Choroid plexus epithelial cell (primary cell): ENCODE results near the gene SPAG16.

Source experiments
- DNase-seq: peaks from one replicate; pipeline ENCODE4 v3.0.0-alpha.2; 2010; ENCODE audit warnings: low read depth
- H3K4me3 ChIP-seq: 2 replicates; pipeline ENCODE4 v1.5.1; 2011; ENCODE audit warnings: low read depth, mild to moderate bottlenecking, control low read depth, low read length, moderate library complexity
- CTCF ChIP-seq: conservative IDR thresholded peaks from 2 replicates; pipeline ENCODE4 v1.5.1; 2011; ENCODE audit warnings: low read depth, mild to moderate bottlenecking, control low read depth, inconsistent platforms, low read length, moderate library complexity

The SPAG16 gene

GRCh38 chr2:213923543-213923942 is 639.3 kb downstream of the SPAG16 start:
- no peak for TF ChIP-seq CTCF
- no peak overlapping the region for H3K4me3 ChIP-seq

DNA sequence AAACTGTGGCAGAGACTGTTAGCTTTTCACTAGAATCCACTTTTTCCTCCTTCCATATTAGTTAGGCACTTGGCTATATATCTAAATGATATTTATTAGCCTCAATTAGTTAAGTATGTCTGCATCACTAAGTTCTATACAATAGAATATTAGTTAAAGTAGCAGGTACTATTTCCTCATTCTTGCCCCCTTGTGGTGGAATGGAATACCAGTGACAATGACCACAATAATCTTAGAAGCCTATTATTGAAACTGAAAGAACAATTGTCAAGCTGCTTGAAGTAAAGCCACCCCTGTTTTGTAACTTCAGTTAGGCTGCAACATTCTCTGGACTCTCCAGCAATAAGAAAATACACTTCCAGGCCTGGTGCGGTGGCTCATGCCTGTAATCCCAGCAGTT is 650.3 kb downstream of the SPAG16 start:
- no peak overlapping the region for H3K4me3 ChIP-seq
- peak; percentile 42 for DNase-seq
- peak; percentile 55 for TF ChIP-seq CTCF

More at GRCh38 chr2:213923543-213923942, 639.3 kb downstream of the SPAG16 start:
- no peak for DNase-seq

GRCh38 chr2:213958086-213958485 is 673.8 kb downstream of the SPAG16 start:
- TF ChIP-seq CTCF = no peak
- H3K4me3 ChIP-seq = no peak overlapping the region
- no peak for DNase-seq

DNA sequence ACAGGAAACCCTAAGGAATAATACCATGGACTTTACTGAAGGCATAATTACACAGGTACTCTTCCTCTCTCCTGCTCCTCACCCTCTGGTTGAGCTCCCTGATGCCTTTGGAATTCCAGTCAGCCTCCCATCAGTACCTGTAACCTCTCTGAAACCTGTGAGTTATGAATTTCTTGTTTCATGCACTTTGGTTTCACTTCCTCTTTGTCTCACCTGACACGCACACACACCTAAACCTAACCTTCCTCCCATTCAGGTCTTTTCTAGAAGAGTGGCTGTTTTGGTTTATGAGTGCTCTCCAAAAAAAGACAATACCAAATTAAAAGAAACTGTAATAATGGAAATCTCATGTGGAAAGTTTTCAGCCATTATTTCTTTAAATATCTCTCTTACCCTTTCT is 675.3 kb downstream of the SPAG16 start:
- H3K4me3 ChIP-seq = no peak overlapping the region
- TF ChIP-seq CTCF = no peak
- no peak for DNase-seq

DNA sequence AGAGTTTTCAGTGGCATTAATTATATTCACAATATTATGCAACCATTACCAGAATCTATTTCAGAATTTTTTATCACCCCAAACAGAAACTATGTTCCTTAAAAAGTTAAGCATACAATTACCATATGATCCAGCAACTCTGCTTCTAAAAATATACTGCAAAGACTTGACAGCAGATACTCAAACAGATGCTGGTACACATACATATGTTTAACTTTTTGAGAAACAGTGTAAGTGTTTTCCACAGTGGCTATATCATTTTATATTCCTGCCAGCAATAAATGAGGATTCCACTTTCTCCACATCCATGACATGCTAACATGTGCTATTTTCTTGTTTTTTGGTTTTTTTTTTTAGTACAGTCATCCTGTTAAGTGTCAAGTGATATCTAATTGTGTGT is 687.3 kb downstream of the SPAG16 start:
- TF ChIP-seq CTCF = no peak
- DNase-seq = no peak
- H3K4me3 ChIP-seq = no peak overlapping the region

GRCh38 chr2:213980883-213981282 is 696.6 kb downstream of the SPAG16 start:
- peak; percentile 2 for DNase-seq
- H3K4me3 ChIP-seq = no peak overlapping the region
- TF ChIP-seq CTCF = no peak

- no peak overlapping the region for H3K4me3 ChIP-seq
- no peak for DNase-seq
- TF ChIP-seq CTCF = no peak
These were observed 704.9 kb downstream of the SPAG16 start for GRCh38 chr2:213989207-213989606.
